HG03097 (cell line): ENCODE data around the gene PELO.

Experiments
- ATAC-seq: cut with Tn5 transposase; IDR thresholded peaks from one replicate; pipeline ENCODE4 v1.9.1; 2021; ENCODE audit not compliant: unreplicated experiment, low FRiP score

PELO gene

GRCh38 chr5:52771343-52772039 lies 16.2 kb upstream of the PELO start:
- peak; percentile 97 for ATAC-seq

GRCh38 chr5:52772668-52773067 lies 15.0 kb upstream of the PELO start:
- ATAC-seq: no peak

- no peak for ATAC-seq
Observed at GRCh38 chr5:52773342-52773741, 14.4 kb upstream of the PELO start.

- ATAC-seq: no peak
Observed at GRCh38 chr5:52774005-52774410, 13.7 kb upstream of the PELO start.

- ATAC-seq: no peak
Observed at GRCh38 chr5:52776116-52776515, 11.6 kb upstream of the PELO start.

- no peak for ATAC-seq
Observed at GRCh38 chr5:52777186-52777585, 10.5 kb upstream of the PELO start.

- ATAC-seq: no peak
Observed at GRCh38 chr5:52778781-52779180, 8.9 kb upstream of the PELO start.

GRCh38 chr5:52779213-52779612 lies 8.5 kb upstream of the PELO start:
- ATAC-seq: no peak

GRCh38 chr5:52783226-52783959 lies 4.3 kb upstream of the PELO start:
- no peak for ATAC-seq

GRCh38 chr5:52784737-52785136 lies 3.0 kb upstream of the PELO start:
- no peak for ATAC-seq

- no peak for ATAC-seq
Observed at GRCh38 chr5:52786391-52786790, 1.3 kb upstream of the PELO start.

- no peak for ATAC-seq
Observed at GRCh38 chr5:52786949-52787599, 642 bp upstream of the PELO start.

GRCh38 chr5:52788505-52788821 lies 747 bp downstream of the PELO start:
- ATAC-seq: no peak

- no peak for ATAC-seq
Observed at GRCh38 chr5:52789378-52789777, 1.7 kb downstream of the PELO start.

- no peak for ATAC-seq
Observed at GRCh38 chr5:52789851-52790250, 2.1 kb downstream of the PELO start.

- ATAC-seq: no peak
Observed at GRCh38 chr5:52791366-52791765, 3.6 kb downstream of the PELO start.

- no peak for ATAC-seq
Observed at GRCh38 chr5:52794519-52794918, 6.8 kb downstream of the PELO start.

GRCh38 chr5:52796031-52796430 lies 8.3 kb downstream of the PELO start:
- ATAC-seq: no peak

GRCh38 chr5:52796516-52797103 lies 8.9 kb downstream of the PELO start:
- ATAC-seq: no peak

GRCh38 chr5:52798938-52799337 lies 11.2 kb downstream of the PELO start:
- ATAC-seq: no peak

GRCh38 chr5:52799358-52799982 lies 11.8 kb downstream of the PELO start:
- ATAC-seq: peak; percentile 13
